Calu3 (cell line): ENCODE data around the gene LSAMP. TPM values are rescaled to one million over a fixed set of nuclear protein-coding genes. Genes with fewer than 3 reads are reported as not detected.

ENCODE experiments used
- BruUV-seq: library from RNA; stranded (reverse); fragments of 400-500 nt; replicated peaks from 2 replicates; lab custom pipeline; 2021; lab: Mats Ljungman, UMichigan
- CTCF ChIA-PET: fragments of 300-600 bp; sonication (Branson Sonifier 250); formaldehyde crosslinking; loops from one replicate; lab custom pipeline; 2022; ENCODE audit warnings: antibody characterized with exemption; lab: Charles Lee
- DNase-seq: peaks from one replicate; pipeline ENCODE4 v3.0.0; 2022
- H3K27ac Mint-ChIP-seq: one replicate; pipeline ENCODE4 v1.8.0; 2022; ENCODE audit warnings: mixed read lengths; ENCODE audit not compliant: unreplicated experiment
- H3K27me3 Mint-ChIP-seq: one replicate; pipeline ENCODE4 v1.8.0; 2022; ENCODE audit warnings: mixed read lengths; ENCODE audit not compliant: unreplicated experiment
- H3K36me3 Mint-ChIP-seq: one replicate; pipeline ENCODE4 v1.8.0; 2022; ENCODE audit warnings: mild to moderate bottlenecking, moderate library complexity, mixed read lengths; ENCODE audit not compliant: insufficient read depth, unreplicated experiment
- H3K4me1 Mint-ChIP-seq: one replicate; pipeline ENCODE4 v1.8.0; 2022; ENCODE audit warnings: mild to moderate bottlenecking, low read depth, mixed read lengths; ENCODE audit not compliant: unreplicated experiment
- H3K4me3 Mint-ChIP-seq: one replicate; pipeline ENCODE4 v1.8.0; 2022; ENCODE audit warnings: mild to moderate bottlenecking, low read depth, moderate library complexity, mixed read lengths; ENCODE audit not compliant: unreplicated experiment
- H3K9me3 Mint-ChIP-seq: one replicate; pipeline ENCODE4 v1.8.0; 2022; ENCODE audit warnings: low read depth, mixed read lengths; ENCODE audit not compliant: unreplicated experiment
- intact Hi-C: fragments of 100-400 bp; cut with micrococcal nuclease; formaldehyde crosslinking; loops from one replicate; pipeline ENCODE4 v1.10.0; 2022; ENCODE audit not compliant: unreplicated experiment
- total RNA-seq: library from RNA; stranded (reverse); gene quantifications from 2 replicates; pipeline ENCODE4 v1.2.3, GENCODE V29; 2022
- TF ChIP-seq, protein P1 (sequence below): fragments of 200-600 bp; IDR thresholded peaks from one replicate; pipeline ENCODE4 v1.8.0; 2022; ENCODE audit warnings: antibody characterized with exemption; ENCODE audit not compliant: unreplicated experiment

Gene LSAMP
- total RNA-seq, 1 experiment from 2014 or later: 0.90 TPM

DNA sequence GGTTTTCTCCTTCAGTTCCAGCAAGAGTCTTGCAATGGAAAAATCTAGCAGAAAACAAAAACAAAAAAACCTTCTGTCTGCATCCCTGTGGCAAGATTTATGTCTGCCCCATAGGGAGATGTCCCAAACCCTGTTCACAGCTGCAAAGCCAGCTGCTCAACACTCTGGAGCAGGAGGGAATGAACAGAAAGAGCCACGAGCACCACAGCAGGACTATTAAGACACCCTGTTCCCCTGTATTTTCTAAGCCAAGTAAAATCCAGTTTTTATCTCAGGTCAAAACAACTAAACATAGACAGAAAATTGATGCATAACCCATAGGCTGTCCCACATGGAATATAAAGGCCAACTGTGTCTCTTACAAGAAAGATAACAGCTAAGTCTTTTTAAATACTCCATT is 357.9 kb downstream of the LSAMP start:
- CTCF ChIA-PET: no interaction called here
- TF ChIP-seq, protein P1, sequence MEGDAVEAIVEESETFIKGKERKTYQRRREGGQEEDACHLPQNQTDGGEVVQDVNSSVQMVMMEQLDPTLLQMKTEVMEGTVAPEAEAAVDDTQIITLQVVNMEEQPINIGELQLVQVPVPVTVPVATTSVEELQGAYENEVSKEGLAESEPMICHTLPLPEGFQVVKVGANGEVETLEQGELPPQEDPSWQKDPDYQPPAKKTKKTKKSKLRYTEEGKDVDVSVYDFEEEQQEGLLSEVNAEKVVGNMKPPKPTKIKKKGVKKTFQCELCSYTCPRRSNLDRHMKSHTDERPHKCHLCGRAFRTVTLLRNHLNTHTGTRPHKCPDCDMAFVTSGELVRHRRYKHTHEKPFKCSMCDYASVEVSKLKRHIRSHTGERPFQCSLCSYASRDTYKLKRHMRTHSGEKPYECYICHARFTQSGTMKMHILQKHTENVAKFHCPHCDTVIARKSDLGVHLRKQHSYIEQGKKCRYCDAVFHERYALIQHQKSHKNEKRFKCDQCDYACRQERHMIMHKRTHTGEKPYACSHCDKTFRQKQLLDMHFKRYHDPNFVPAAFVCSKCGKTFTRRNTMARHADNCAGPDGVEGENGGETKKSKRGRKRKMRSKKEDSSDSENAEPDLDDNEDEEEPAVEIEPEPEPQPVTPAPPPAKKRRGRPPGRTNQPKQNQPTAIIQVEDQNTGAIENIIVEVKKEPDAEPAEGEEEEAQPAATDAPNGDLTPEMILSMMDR: no peak
- peaks cover 3% of the 10 kb centered on the region for H3K9me3 Mint-ChIP-seq
- DNase-seq: no peak
- no peak overlapping the region for H3K4me3 Mint-ChIP-seq
- no peak overlapping the region for H3K27ac Mint-ChIP-seq
- H3K36me3 Mint-ChIP-seq: no peaks in the 10 kb centered on the region
- no TSS peak for BruUV-seq
- intact Hi-C loops: no loop called here
- H3K27me3 Mint-ChIP-seq: no peaks in the 10 kb centered on the region
- H3K4me1 Mint-ChIP-seq: no peaks in the 10 kb centered on the region

GRCh38 chr3:116084999-116085791 is 360.1 kb downstream of the LSAMP start:
- Mint-ChIP-seq H3K36me3 (no peaks in the 10 kb centered on the region), H3K27ac (no peak overlapping the region), H3K9me3 (no peaks in the 10 kb centered on the region), H3K4me3 (no peak overlapping the region), H3K27me3 (no peaks in the 10 kb centered on the region), H3K4me1 (no peaks in the 10 kb centered on the region)
- intact Hi-C loops: no loop called here
- no peak for DNase-seq
- TF ChIP-seq, protein P1: no peak
- CTCF ChIA-PET: interaction anchor here (0.7 kb wide), 1 partner anchor 90 kb away, joined by 3 read pairs; no protein-coding TSS in a partner anchor
- BruUV-seq: no TSS peak

DNA sequence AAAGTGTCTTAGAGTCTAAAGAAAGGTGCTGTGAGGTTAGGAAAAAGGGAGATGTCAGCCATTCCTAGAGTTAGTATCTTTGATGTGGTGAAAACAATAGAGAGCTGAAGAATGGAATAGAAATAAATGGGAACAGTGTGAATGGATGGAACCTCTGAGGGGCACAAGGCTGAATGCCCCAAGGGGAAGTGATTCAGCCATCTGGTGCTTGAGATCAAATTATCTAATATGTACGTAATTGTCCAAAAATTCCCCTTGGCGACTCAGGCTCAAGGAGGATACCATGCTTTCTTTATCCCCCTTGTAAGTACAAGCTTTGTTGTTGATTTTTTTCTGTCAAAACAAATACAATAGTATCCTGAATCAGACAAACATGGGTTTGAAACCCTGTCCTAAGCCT is 361.6 kb downstream of the LSAMP start:
- Mint-ChIP-seq H3K4me3 (no peak overlapping the region), H3K27me3 (no peaks in the 10 kb centered on the region), H3K9me3 (no peaks in the 10 kb centered on the region), H3K4me1 (no peaks in the 10 kb centered on the region), H3K27ac (no peak overlapping the region), H3K36me3 (no peaks in the 10 kb centered on the region)
- BruUV-seq: no TSS peak
- TF ChIP-seq, protein P1: no peak
- no peak for DNase-seq
- intact Hi-C loops: no loop called here
- CTCF ChIA-PET: interaction anchor here (1.0 kb wide), 1 partner anchor 22 kb away, joined by 4 read pairs; no protein-coding TSS in a partner anchor

DNA sequence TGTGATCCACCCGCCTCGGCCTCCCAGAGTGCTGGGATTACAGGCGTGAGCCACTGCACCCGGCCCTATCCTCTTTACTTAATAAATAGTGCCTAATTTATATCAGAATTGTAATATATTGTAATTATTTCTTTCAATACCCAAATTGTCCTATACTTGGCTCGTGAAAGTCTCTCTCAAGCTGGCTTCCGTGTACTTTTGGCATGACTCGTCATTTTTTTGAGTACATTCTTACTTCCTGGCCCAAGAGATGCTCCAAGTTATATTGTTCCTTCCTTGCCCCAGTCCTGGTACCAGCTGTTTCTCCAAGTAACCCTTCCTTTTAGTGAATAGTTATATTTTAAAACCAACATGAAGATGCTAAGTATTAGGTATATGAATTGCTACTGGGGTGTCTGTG is 366.7 kb downstream of the LSAMP start:
- Mint-ChIP-seq H3K4me1 (no peaks in the 10 kb centered on the region), H3K27me3 (no peaks in the 10 kb centered on the region), H3K4me3 (no peak overlapping the region), H3K36me3 (no peaks in the 10 kb centered on the region), H3K27ac (no peak overlapping the region), H3K9me3 (no peaks in the 10 kb centered on the region)
- BruUV-seq: no TSS peak
- intact Hi-C loops: no loop called here
- TF ChIP-seq, protein P1: no peak
- DNase-seq: no peak
- CTCF ChIA-PET: no interaction called here
